NCI-H82 treated with DMSO at 0.1 percent for 48 hours (cell line): Measurements from ENCODE around the gene PDSS1.

Experiments
- DNase-seq: peaks from one replicate; lab custom pipeline; 2025; ENCODE audit not compliant: unreplicated experiment; lab: John Stamatoyannopoulos, UW

Gene PDSS1

GRCh38 chr10:26792758-26793495 lies 95.4 kb downstream of the PDSS1 start:
- DNase-seq: no peak
